H1 (cell line): ENCODE data around the gene HSD11B1L. TPM values are rescaled to one million over a fixed set of nuclear protein-coding genes. Genes with fewer than 3 reads are reported as not detected.

Experiments used
- CTCF ChIA-PET: fragments of 300-600 bp; sonication (Branson Sonifier 250); formaldehyde crosslinking; loops from one replicate; lab custom pipeline; 2021; ENCODE audit not compliant: partially characterized antibody; lab: Charles Lee
- POLR2A ChIA-PET: fragments of 300-600 bp; sonication (Branson Sonifier 250); formaldehyde crosslinking; loops from one replicate; lab custom pipeline; 2021; ENCODE audit warnings: inconsistent platforms; ENCODE audit not compliant: partially characterized antibody; lab: Charles Lee
- DNase-seq, 2 experiments: peaks; one replicate each; pipeline versions ENCODE4 v3.0.0 to v3.0.0-alpha.2; 2010 to 2022; ENCODE audit warnings: low spot score in 2 of 2, low read depth in 1 of 2, mixed read lengths in 1 of 2
- FAIRE-seq: peaks from 2 replicates; lab custom pipeline; 2011; peaks lifted over from hg19 to GRCh38; lab: Jason Lieb, UNC
- H2AFZ ChIP-seq: 2 replicates; pipeline ENCODE4 v1.8.1; 2012; ENCODE audit warnings: low read length, inconsistent platforms
- H2AK5ac ChIP-seq: 2 replicates; pipeline ENCODE4 v1.6.1; 2013; ENCODE audit warnings: low read depth, low read length
- H2BK120ac ChIP-seq: replicated peaks from 2 replicates; pipeline ENCODE3; 2013; ENCODE audit warnings: low read depth, low read length, inconsistent platforms
- H2BK12ac ChIP-seq: 2 replicates; pipeline ENCODE4 v1.6.1; 2013; ENCODE audit warnings: low read depth, low read length
- H2BK15ac ChIP-seq: 2 replicates; pipeline ENCODE4 v1.6.1; 2013; ENCODE audit warnings: low read length
- H2BK20ac ChIP-seq: 2 replicates; pipeline ENCODE4 v1.6.1; 2013; ENCODE audit warnings: low read length
- H2BK5ac ChIP-seq: 2 replicates; pipeline ENCODE4 v1.6.1; 2013; ENCODE audit warnings: low read depth, low read length
- H3K14ac ChIP-seq: 2 replicates; pipeline ENCODE4 v1.6.1; 2013; ENCODE audit warnings: inconsistent platforms; ENCODE audit not compliant: insufficient read length
- H3K18ac ChIP-seq: 2 replicates; pipeline ENCODE4 v1.6.1; 2013; ENCODE audit warnings: low read length; ENCODE audit errors: extremely low read depth
- H3K23ac ChIP-seq: 2 replicates; pipeline ENCODE4 v1.6.1; 2013; ENCODE audit warnings: inconsistent platforms; ENCODE audit not compliant: insufficient read length
- H3K23me2 ChIP-seq: 2 replicates; pipeline ENCODE4 v1.6.1; 2013; ENCODE audit warnings: low read depth, low read length
- H3K27ac ChIP-seq: 2 replicates; pipeline ENCODE4 v1.6.1; 2011; ENCODE audit warnings: low read depth, low read length, inconsistent platforms
- H3K27me3 ChIP-seq, 4 experiments: replicated peaks in 1 of 4; 1 replicate in 1 of 4; 2 replicates in 3 of 4; pipeline versions ENCODE4 v1.6.1 to v1.8.1; 2011 to 2013; ENCODE audit warnings: low read length in 3 of 4, mild to moderate bottlenecking in 3 of 4, inconsistent platforms in 2 of 4, mixed read lengths in 2 of 4, moderate library complexity in 1 of 4; ENCODE audit not compliant: control insufficient read depth in 3 of 4, insufficient read depth in 3 of 4; ENCODE audit errors: extremely low read depth in 1 of 4
- H3K36me3 ChIP-seq, 4 experiments: 2 replicates each; pipeline versions ENCODE4 v1.6.1 to v1.8.1; 2011 to 2013; ENCODE audit warnings: mild to moderate bottlenecking in 4 of 4, low read length in 3 of 4, moderate library complexity in 2 of 4, control low read depth in 1 of 4, inconsistent platforms in 1 of 4; ENCODE audit not compliant: insufficient read depth in 4 of 4, control insufficient read depth in 2 of 4
- H3K4ac ChIP-seq: replicated peaks from 2 replicates; pipeline ENCODE3; 2013; ENCODE audit warnings: low read length, low read depth, mixed read lengths, inconsistent platforms; ENCODE audit not compliant: insufficient read length
- H3K4me1 ChIP-seq, 4 experiments: replicated peaks in 1 of 4; 1 replicate in 1 of 4; 2 replicates in 3 of 4; pipeline versions ENCODE4 v1.6.1 to v1.8.1; 2011 to 2013; ENCODE audit warnings: low read length in 3 of 4, inconsistent platforms in 2 of 4, mixed read lengths in 1 of 4; ENCODE audit not compliant: insufficient read depth in 4 of 4, control insufficient read depth in 3 of 4
- H3K4me2 ChIP-seq, 2 experiments: 2 replicates each; pipeline versions ENCODE4 v1.6.1 to v1.8.1; 2011 to 2013; ENCODE audit warnings: low read depth in 2 of 2, low read length in 2 of 2, control low read depth in 1 of 2, inconsistent platforms in 1 of 2, mild to moderate bottlenecking in 1 of 2; ENCODE audit not compliant: insufficient read depth in 1 of 2
- H3K4me3 ChIP-seq, 4 experiments: fragments of 200-600, 300-600 bp in 1 of 4; sonication (generic), shearing (Covaris generic), sonication (Bioruptor Twin) in 1 of 4; 2 replicates each; pipeline versions ENCODE4 v1.5.1 to v1.8.1; 2011 to 2016; ENCODE audit warnings: low read length in 4 of 4, low read depth in 3 of 4, control low read depth in 2 of 4, inconsistent platforms in 2 of 4, mild to moderate bottlenecking in 2 of 4, mixed read lengths in 1 of 4, moderate library complexity in 1 of 4; ENCODE audit not compliant: insufficient read depth in 2 of 4; ENCODE audit errors: extremely low read depth in 1 of 4
- H3K56ac ChIP-seq: replicated peaks from 2 replicates; pipeline ENCODE3; 2013; ENCODE audit warnings: low read depth, mild to moderate bottlenecking, mixed read lengths, low read length, inconsistent platforms; ENCODE audit not compliant: insufficient read length
- H3K79me1 ChIP-seq: 2 replicates; pipeline ENCODE4 v1.6.1; 2013; ENCODE audit warnings: low read depth, low read length, control low read depth
- H3K79me2 ChIP-seq, 2 experiments: 2 replicates each; pipeline versions ENCODE4 v1.6.1 to v1.8.1; 2012 to 2013; ENCODE audit warnings: low read length in 2 of 2, mild to moderate bottlenecking in 2 of 2, inconsistent platforms in 1 of 2; ENCODE audit not compliant: insufficient read depth in 2 of 2, control insufficient read depth in 1 of 2
- H3K9ac ChIP-seq, 4 experiments: replicated peaks in 1 of 4; 1 replicate in 1 of 4; 2 replicates in 3 of 4; pipeline versions ENCODE4 v1.6.1 to v1.8.1; 2011 to 2013; ENCODE audit warnings: low read depth in 3 of 4, low read length in 3 of 4, control low read depth in 2 of 4, mild to moderate bottlenecking in 2 of 4, moderate library complexity in 2 of 4, inconsistent platforms in 1 of 4; ENCODE audit errors: extremely low read depth in 1 of 4
- H3K9me3 ChIP-seq, 2 experiments: 2 replicates each; pipeline versions ENCODE4 v1.6.1 to v1.8.1; 2012 to 2013; ENCODE audit warnings: mild to moderate bottlenecking in 2 of 2, moderate library complexity in 2 of 2, control low read depth in 1 of 2, inconsistent platforms in 1 of 2, low read depth in 1 of 2, low read length in 1 of 2, mixed read lengths in 1 of 2; ENCODE audit not compliant: insufficient read depth in 2 of 2
- H4K20me1 ChIP-seq, 2 experiments: replicated peaks in 1 of 2; 2 replicates each; pipeline versions ENCODE3 to v1.8.1; 2011 to 2013; ENCODE audit warnings: inconsistent platforms in 2 of 2, low read length in 2 of 2, mild to moderate bottlenecking in 1 of 2; ENCODE audit not compliant: insufficient read depth in 2 of 2, control insufficient read depth in 1 of 2
- H4K5ac ChIP-seq: 2 replicates; pipeline ENCODE4 v1.6.1; 2013; ENCODE audit warnings: low read length, low read depth, mixed read lengths, inconsistent platforms; ENCODE audit not compliant: insufficient read length
- H4K8ac ChIP-seq: 2 replicates; pipeline ENCODE4 v1.8.0; 2013; ENCODE audit warnings: mild to moderate bottlenecking, moderate library complexity, low read length, inconsistent platforms; ENCODE audit not compliant: insufficient read depth; ENCODE audit errors: extremely low read depth
- H4K91ac ChIP-seq: replicated peaks from 2 replicates; pipeline ENCODE3; 2013; ENCODE audit warnings: low read length, mixed read lengths, inconsistent platforms; ENCODE audit not compliant: insufficient read length
- BACH1 ChIP-seq: IDR thresholded peaks from 2 replicates; pipeline ENCODE4 v1.6.1; 2012; ENCODE audit warnings: low read length, improper control_type of control experiment
- CEBPB ChIP-seq: IDR thresholded peaks from 2 replicates; pipeline ENCODE4 v1.6.1; 2012; ENCODE audit warnings: low read depth, low read length
- CREB1 ChIP-seq: IDR thresholded peaks from 2 replicates; pipeline ENCODE4 v1.6.1; 2012; ENCODE audit warnings: inconsistent platforms
- HDAC6 ChIP-seq: IDR thresholded peaks from one replicate; pipeline ENCODE4 v1.7.1; 2012; ENCODE audit warnings: low read depth, mild to moderate bottlenecking, inconsistent platforms, low read length, moderate library complexity
- KDM5A ChIP-seq: fragments of 200-600 bp; IDR thresholded peaks from 2 replicates; pipeline ENCODE4 v1.7.1; 2012; ENCODE audit warnings: mild to moderate bottlenecking, low read length, inconsistent platforms, mixed read lengths
- NANOG ChIP-seq: IDR thresholded peaks from 2 replicates; pipeline ENCODE4 v1.6.1; 2011; ENCODE audit warnings: low read length, low read depth, mild to moderate bottlenecking, inconsistent platforms; ENCODE audit not compliant: insufficient read depth, poor library complexity, severe bottlenecking
- NRF1 ChIP-seq: IDR thresholded peaks from 2 replicates; pipeline ENCODE4 v1.6.1; 2011; ENCODE audit warnings: mild to moderate bottlenecking, low read depth, low read length, improper control_type of control experiment
- RBBP5 ChIP-seq: IDR thresholded peaks from 2 replicates; pipeline ENCODE4 v1.7.1; 2012; ENCODE audit warnings: low read depth, mild to moderate bottlenecking, inconsistent platforms, low read length, moderate library complexity, borderline replicate concordance
- SAP30 ChIP-seq: fragments of 300-600 bp; sonication (generic); IDR thresholded peaks from 2 replicates; pipeline ENCODE4 v1.7.1; 2012; ENCODE audit warnings: low read length, moderate library complexity, mild to moderate bottlenecking, inconsistent platforms; ENCODE audit not compliant: insufficient read depth, insufficient replicate concordance
- YY1 ChIP-seq: IDR thresholded peaks from 2 replicates; pipeline ENCODE4 v1.6.1; 2011; ENCODE audit warnings: low read depth, mild to moderate bottlenecking, low read length
- WGBS, 2 experiments: shearing (Covaris generic) in 1 of 2; methylation state at CpG; one replicate each; pipeline versions ENCODE4 v1.1.6 to v1.1.7; 2013 to 2015; ENCODE audit warnings: low lambda C conversion rate in 2 of 2, mixed read lengths in 2 of 2, inconsistent platforms in 1 of 2, low coverage in 1 of 2, missing lambda C conversion rate in 1 of 2; ENCODE audit not compliant: insufficient replicate concordance in 2 of 2, insufficient coverage in 1 of 2, insufficient read length in 1 of 2; ENCODE audit errors: extremely low coverage in 1 of 2, missing lambda C conversion rate in 1 of 2; 5-methylcytosine and 5-hydroxymethylcytosine counted together
- polyA plus RNA-seq, 7 experiments: library from polyadenylated mRNA; depleted of rRNA in 3 of 7; stranded (reverse) in 5 of 7; unstranded in 2 of 7; fragments of >200 nt in 5 of 7; fragments of 200-250 nt in 2 of 7; gene quantifications; 1 replicate in 5 of 7; 2 replicates in 1 of 7; 4 replicates in 1 of 7; pipeline versions ENCODE4 v1.2.1 to v1.2.3, GENCODE V29; 2011 to 2013; ENCODE audit warnings: missing spikeins in 2 of 7, mixed read lengths in 2 of 7
- total RNA-seq: library from RNA; stranded (reverse); fragmentation: NEBNext Ultra II Directional; extraction: Animal tissue kit (Norgen Biotek cat#: 25700); gene quantifications from 2 replicates; pipeline ENCODE4 v1.2.1, GENCODE V29; 2021
- TF ChIP-seq, protein P1 (sequence below): IDR thresholded peaks from 2 replicates; pipeline ENCODE4 v1.6.1; 2011; ENCODE audit warnings: low read length, improper control_type of control experiment

HSD11B1L gene
- total and polyA plus RNA-seq, 2 of the 8 experiments (the other 6 are each of a cell fraction or from before 2014, with no cell fraction given) = 8.2 to 20.6 TPM

DNA sequence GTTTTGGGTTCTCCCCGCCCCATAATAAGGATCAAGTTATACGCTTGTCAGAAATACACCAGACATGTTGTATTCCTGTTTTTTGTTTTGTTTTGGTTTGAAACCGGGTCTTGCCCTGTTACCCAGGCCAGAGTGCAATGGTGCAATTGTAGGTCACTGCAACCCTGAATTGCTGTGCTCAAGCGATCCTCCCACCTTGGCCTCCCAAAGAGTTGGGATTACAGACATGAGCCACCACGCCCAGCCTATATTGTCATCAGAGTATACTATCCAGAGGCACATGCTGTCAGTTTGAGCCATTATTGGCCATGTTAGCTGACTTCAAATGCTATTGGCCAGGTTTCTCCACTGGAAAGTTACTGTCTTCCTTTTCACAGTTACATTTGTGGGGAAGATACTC lies 48.2 kb upstream of the HSD11B1L start:
- Histone ChIP-seq H3K23ac (no peak overlapping the region), H3K27ac (no peak overlapping the region), H3K23me2 (no peaks in the 10 kb centered on the region), H4K20me1 (peaks cover 29 to 34% of the 10 kb centered on the region in 2 experiments), H3K56ac (no peak overlapping the region), H4K91ac (no peak overlapping the region), H3K4me3 (no peak overlapping the region), H3K9me3 (no peaks in the 10 kb centered on the region), H2BK15ac (no peak overlapping the region), H2BK12ac (no peak overlapping the region), H3K36me3 (peaks cover 3 to 21% (median 10%) of the 10 kb centered on the region in 4 experiments; a peak in 7 of 8 replicates), H2AFZ (no peak overlapping the region), H3K79me1 (peaks cover 15% of the 10 kb centered on the region), H2BK20ac (no peak overlapping the region), H3K4me2 (no peak overlapping the region), H3K4ac (no peak overlapping the region), H3K18ac (no peak overlapping the region), H3K4me1 (no peaks in the 10 kb centered on the region; a peak in 1 of 7 replicates), H2AK5ac (no peak overlapping the region), H3K27me3 (no peaks in the 10 kb centered on the region), H2BK120ac (no peak overlapping the region), H4K8ac (no peak overlapping the region), H3K14ac (no peak overlapping the region), H4K5ac (no peak overlapping the region), H2BK5ac (no peak overlapping the region), H3K9ac (no peak overlapping the region), H3K79me2 (peaks cover 36 to 95% of the 10 kb centered on the region in 2 experiments)
- TF ChIP-seq KDM5A (no peak), SAP30 (no peak), BACH1 (no peak), HDAC6 (no peak), NANOG (no peak), CREB1 (no peak), RBBP5 (no peak), NRF1 (no peak), CEBPB (no peak), YY1 (no peak)
- TF ChIP-seq, protein P1, sequence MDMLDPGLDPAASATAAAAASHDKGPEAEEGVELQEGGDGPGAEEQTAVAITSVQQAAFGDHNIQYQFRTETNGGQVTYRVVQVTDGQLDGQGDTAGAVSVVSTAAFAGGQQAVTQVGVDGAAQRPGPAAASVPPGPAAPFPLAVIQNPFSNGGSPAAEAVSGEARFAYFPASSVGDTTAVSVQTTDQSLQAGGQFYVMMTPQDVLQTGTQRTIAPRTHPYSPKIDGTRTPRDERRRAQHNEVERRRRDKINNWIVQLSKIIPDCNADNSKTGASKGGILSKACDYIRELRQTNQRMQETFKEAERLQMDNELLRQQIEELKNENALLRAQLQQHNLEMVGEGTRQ = no peak
- FAIRE-seq = no peak
- WGBS, 2 experiments = 87% methylated on average over 5 of the region's 5 CpGs; no CpG with 5 or more reads in 1 of the 2 experiments
- POLR2A ChIA-PET = interaction anchor here (1.2 to 1.7 kb wide), 3 partner anchors 9 to 57 kb away, joined by 3 to 5 read pairs (median 3); partner anchors contain the start of genes RPL36, SAFB and SAFB2
- CTCF ChIA-PET = no interaction called here
- no peak for DNase-seq
